GM10266 (cell line): Measurements from ENCODE around the gene PARP14.

Experiments
- DNase-seq: peaks from one replicate; pipeline ENCODE4 v3.0.0; 2012; ENCODE audit errors: extremely low spot score
- CTCF ChIP-seq: IDR thresholded peaks from 2 replicates; pipeline ENCODE4 v1.5.1; 2012; ENCODE audit warnings: mild to moderate bottlenecking, low read depth; ENCODE audit not compliant: control insufficient read depth, insufficient read depth; ENCODE audit errors: missing control alignments

The PARP14 gene

GRCh38 chr3:122748347-122748746 lies 67.7 kb downstream of the PARP14 start:
- no peak for TF ChIP-seq CTCF
- DNase-seq: no peak

GRCh38 chr3:122754929-122755328 lies 74.3 kb downstream of the PARP14 start:
- peak; percentile 78 for TF ChIP-seq CTCF
- DNase-seq: peak; percentile 70

- no peak for DNase-seq
- no peak for TF ChIP-seq CTCF
These were observed 74.9 kb downstream of the PARP14 start for GRCh38 chr3:122755491-122755890.

- TF ChIP-seq CTCF: no peak
- no peak for DNase-seq
These were observed 78.4 kb downstream of the PARP14 start for GRCh38 chr3:122758877-122759560.

- TF ChIP-seq CTCF: no peak
These were observed 80.0 kb downstream of the PARP14 start for GRCh38 chr3:122760453-122761271.

GRCh38 chr3:122766430-122766829 lies 85.8 kb downstream of the PARP14 start:
- DNase-seq: no peak
- TF ChIP-seq CTCF: no peak

More at GRCh38 chr3:122760453-122761271, 80.0 kb downstream of the PARP14 start:
- DNase-seq: no peak
